Ascending aorta (tissue), 2 donors: Measurements from ENCODE around the gene MRO. TPM values are rescaled to one million over a fixed set of nuclear protein-coding genes. Genes with fewer than 3 reads are reported as not detected.

Experiments
- DNase-seq, 2 donors: peaks; one replicate each; pipeline ENCODE4 v3.0.0-alpha.2; 2019; ENCODE audit warnings: low spot score in 2 of 2
- H3K27ac ChIP-seq, 2 donors: fragments of 200-600 bp; sonication (generic); one replicate each; pipeline ENCODE4 v1.5.1; 2016 to 2017; ENCODE audit warnings: mild to moderate bottlenecking in 1 of 2
- H3K27me3 ChIP-seq: fragments of 200-600 bp; sonication (generic); one replicate; pipeline ENCODE4 v1.5.1; 2017
- H3K36me3 ChIP-seq, 2 donors: fragments of 200-600 bp; sonication (generic); one replicate each; pipeline ENCODE4 v1.5.1; 2016
- H3K4me1 ChIP-seq, 2 donors: fragments of 200-600 bp; sonication (generic); one replicate each; pipeline ENCODE4 v1.5.1; 2016 to 2017; ENCODE audit warnings: mild to moderate bottlenecking in 1 of 2
- H3K4me3 ChIP-seq, 2 donors: fragments of 200-600 bp; sonication (generic); one replicate each; pipeline ENCODE4 v1.5.1; 2016 to 2017; ENCODE audit warnings: mild to moderate bottlenecking in 1 of 2
- H3K9me3 ChIP-seq, 2 donors: fragments of 200-600 bp; sonication (generic); one replicate each; pipeline ENCODE4 v1.5.1; 2016
- CTCF ChIP-seq, 3 experiments: fragments of 200-600 bp in 2 of 3; fragments of 450-650 bp in 1 of 3; sonication (generic) in 2 of 3; IDR thresholded peaks; one replicate each; pipeline ENCODE4 v1.5.1; 2016 to 2019; ENCODE audit warnings: antibody characterized with exemption in 3 of 3, mild to moderate bottlenecking in 1 of 3, moderate library complexity in 1 of 3
- intact Hi-C: fragments of 100-400 bp; cut with DNase I; formaldehyde crosslinking; loops from one replicate; pipeline ENCODE4 v1.15.1; 2023
- total RNA-seq: library from RNA; depleted of rRNA; stranded (reverse); fragments of >200 nt; gene quantifications from one replicate; pipeline ENCODE4 v1.1.0, GENCODE V29; 2016

The MRO gene
- total RNA-seq, 1 donor from 2014 or later, result 1.4 TPM

GRCh38 chr18:50832754-50833153 lies 12.9 kb upstream of the MRO start:
- Histone ChIP-seq H3K27ac (no peak overlapping the region), H3K4me1 (no peaks in the 10 kb centered on the region), H3K36me3 (no peaks in the 10 kb centered on the region), H3K9me3 (no peaks in the 10 kb centered on the region), H3K4me3 (no peak overlapping the region), H3K27me3 (no peaks in the 10 kb centered on the region)
- no peak for TF ChIP-seq CTCF (IDR thresholded peaks at IDR 0.05)
- intact Hi-C loops, result no loop called here
- DNase-seq, result no peak

- no peak for DNase-seq
- Histone ChIP-seq H3K4me1 (no peaks in the 10 kb centered on the region), H3K4me3 (no peak overlapping the region), H3K36me3 (no peaks in the 10 kb centered on the region), H3K27me3 (no peaks in the 10 kb centered on the region), H3K9me3 (no peaks in the 10 kb centered on the region), H3K27ac (no peak overlapping the region)
- no peak for TF ChIP-seq CTCF (IDR thresholded peaks at IDR 0.05)
- intact Hi-C loops, result no loop called here
Measured at GRCh38 chr18:50830544-50830943, 10.7 kb upstream of the MRO start.

GRCh38 chr18:50829644-50830043 lies 9.8 kb upstream of the MRO start:
- no peak overlapping the region for H3K4me3 ChIP-seq
- H3K36me3 ChIP-seq, result no peaks in the 10 kb centered on the region
- no peak for TF ChIP-seq CTCF (IDR thresholded peaks at IDR 0.05)
- H3K4me1 ChIP-seq, result no peaks in the 10 kb centered on the region
- no peaks in the 10 kb centered on the region for H3K9me3 ChIP-seq
- H3K27me3 ChIP-seq, result no peaks in the 10 kb centered on the region
- intact Hi-C loops, result no loop called here
- peak overlapping the region in 1 of 2 donors; percentile 7 for H3K27ac ChIP-seq
- no peak for DNase-seq

- Histone ChIP-seq H3K36me3 (no peaks in the 10 kb centered on the region), H3K4me1 (no peaks in the 10 kb centered on the region), H3K27me3 (no peaks in the 10 kb centered on the region), H3K27ac (no peak overlapping the region), H3K4me3 (no peak overlapping the region), H3K9me3 (no peaks in the 10 kb centered on the region)
- no peak for TF ChIP-seq CTCF (IDR thresholded peaks at IDR 0.05)
- no peak for DNase-seq
- intact Hi-C loops, result no loop called here
Measured at GRCh38 chr18:50826027-50826426, 6.2 kb upstream of the MRO start.

- Histone ChIP-seq H3K4me3 (no peak overlapping the region), H3K4me1 (no peaks in the 10 kb centered on the region), H3K36me3 (no peaks in the 10 kb centered on the region), H3K27ac (no peak overlapping the region), H3K9me3 (no peaks in the 10 kb centered on the region), H3K27me3 (no peaks in the 10 kb centered on the region)
- intact Hi-C loops, result no loop called here
- TF ChIP-seq CTCF (IDR thresholded peaks at IDR 0.05), result no peak
- no peak for DNase-seq
Measured at GRCh38 chr18:50825621-50826020, 5.8 kb upstream of the MRO start.

- Histone ChIP-seq H3K36me3 (no peaks in the 10 kb centered on the region), H3K4me3 (no peak overlapping the region), H3K27ac (no peak overlapping the region), H3K27me3 (no peaks in the 10 kb centered on the region), H3K9me3 (no peaks in the 10 kb centered on the region), H3K4me1 (peaks cover 0 to 6% of the 10 kb centered on the region in 2 donors)
- intact Hi-C loops, result loop anchor here (5.0 kb wide), 2 partner anchors 55 to 375 kb away; partner anchors contain the start of genes ME2 and MEX3C
- DNase-seq, result no peak
- no peak for TF ChIP-seq CTCF (IDR thresholded peaks at IDR 0.05)
Measured at GRCh38 chr18:50822756-50823155, 2.9 kb upstream of the MRO start.
